COLO829 (cell line): ENCODE results near the gene ST3GAL3.

ENCODE experiments used
- DNase-seq: peaks from one replicate; pipeline ENCODE4 v3.0.0; 2012; ENCODE audit warnings: low spot score

The ST3GAL3 gene

DNA sequence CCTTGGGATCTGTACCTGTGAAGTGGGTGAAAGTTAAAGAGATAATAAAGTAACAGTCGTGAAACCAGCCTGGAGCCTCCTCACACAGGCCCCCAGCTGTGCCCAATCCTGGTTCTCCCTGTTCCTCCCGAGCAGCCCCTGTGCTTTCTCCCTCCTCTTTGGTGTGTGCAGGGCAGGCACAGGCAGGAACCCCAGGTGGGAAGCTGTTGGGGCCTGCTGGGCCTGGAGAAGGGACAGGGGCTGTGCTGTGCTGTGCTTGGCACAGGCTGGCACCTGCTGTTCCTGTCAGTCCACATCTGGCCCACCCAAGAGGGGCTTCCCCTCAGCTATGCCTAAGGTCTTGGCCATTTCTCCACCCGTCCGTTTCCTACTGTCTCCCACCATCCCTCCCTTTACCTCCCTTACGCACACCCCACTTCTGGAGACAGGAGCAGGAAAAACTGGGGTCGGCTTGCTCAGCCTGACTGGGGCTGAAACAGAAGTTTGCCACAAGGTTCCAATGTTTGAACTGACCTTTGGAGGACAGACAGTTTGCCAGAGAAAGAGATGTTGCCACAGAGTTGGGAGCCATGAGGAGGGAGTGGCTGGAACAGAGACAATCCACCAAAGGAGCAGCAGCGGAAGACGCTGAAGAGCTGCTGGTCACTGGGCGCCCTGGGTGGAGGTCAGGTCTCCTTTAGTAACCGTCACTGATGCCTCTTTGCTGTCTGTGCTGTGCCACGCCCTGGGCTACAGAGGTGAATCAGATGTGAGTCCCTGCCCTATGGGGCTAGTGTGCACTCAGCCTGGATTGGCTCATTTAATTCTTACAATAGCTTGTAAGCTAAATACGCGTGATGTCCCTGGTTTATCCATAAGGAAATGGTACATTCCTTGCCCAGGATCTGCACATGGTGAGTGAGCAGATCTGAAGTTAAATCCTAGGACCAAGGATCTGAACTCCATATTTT, 207.5 kb downstream of the ST3GAL3 start:
- DNase-seq: no peak

- DNase-seq: no peak
Measured at GRCh38 chr1:43919906-43920305, 212.6 kb downstream of the ST3GAL3 start.

DNA sequence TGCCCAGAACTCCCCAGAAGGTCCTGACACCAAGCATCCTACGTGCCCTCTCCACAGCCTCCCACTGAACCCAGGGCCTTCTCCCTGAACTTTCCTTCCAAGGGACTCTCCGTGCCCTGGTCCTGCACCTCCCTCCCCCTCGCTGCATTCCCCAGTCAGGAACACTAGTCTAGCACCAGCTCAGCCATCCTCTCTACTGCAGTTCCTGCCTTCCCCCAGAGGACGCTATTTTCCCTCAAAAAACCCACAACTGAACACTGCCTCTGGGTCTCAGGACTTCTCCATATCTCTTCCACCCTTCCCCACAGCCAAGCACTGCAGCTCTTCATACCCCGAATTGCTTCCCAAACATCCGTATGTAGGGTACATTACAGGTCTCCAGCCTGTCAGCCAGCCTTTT, 213.7 kb downstream of the ST3GAL3 start:
- no peak for DNase-seq

GRCh38 chr1:43924516-43924915, 217.2 kb downstream of the ST3GAL3 start:
- no peak for DNase-seq

- no peak for DNase-seq
Measured at GRCh38 chr1:43925846-43926245, 218.5 kb downstream of the ST3GAL3 start.

DNA sequence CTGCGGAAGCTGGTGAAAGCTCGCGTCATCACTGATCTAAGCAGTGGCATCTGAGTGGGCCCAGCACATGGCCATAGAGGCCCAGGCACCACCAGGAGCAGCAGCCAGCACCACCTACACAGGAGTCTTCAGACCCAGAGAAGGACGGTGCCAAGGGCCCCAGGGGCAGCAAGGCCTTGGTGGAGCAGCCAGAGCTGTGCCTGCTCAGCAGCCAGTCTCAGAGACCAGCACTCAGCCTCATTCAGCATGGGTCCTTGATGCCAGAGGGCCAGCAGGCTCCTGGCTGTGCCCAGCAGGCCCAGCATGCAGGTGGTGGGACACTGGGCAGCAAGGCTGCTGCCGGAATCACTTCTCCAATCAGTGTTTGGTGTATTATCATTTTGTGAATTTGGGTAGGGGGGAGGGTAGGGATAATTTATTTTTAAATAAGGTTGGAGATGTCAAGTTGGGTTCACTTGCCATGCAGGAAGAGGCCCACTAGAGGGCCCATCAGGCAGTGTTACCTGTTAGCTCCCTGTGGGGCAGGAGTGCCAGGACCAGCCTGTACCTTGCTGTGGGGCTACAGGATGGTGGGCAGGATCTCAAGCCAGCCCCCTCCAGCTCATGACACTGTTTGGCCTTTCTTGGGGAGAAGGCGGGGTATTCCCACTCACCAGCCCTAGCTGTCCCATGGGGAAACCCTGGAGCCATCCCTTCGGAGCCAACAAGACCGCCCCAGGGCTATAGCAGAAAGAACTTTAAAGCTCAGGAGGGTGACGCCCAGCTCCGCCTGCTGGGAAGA, 223.0 kb downstream of the ST3GAL3 start:
- DNase-seq: no peak

DNA sequence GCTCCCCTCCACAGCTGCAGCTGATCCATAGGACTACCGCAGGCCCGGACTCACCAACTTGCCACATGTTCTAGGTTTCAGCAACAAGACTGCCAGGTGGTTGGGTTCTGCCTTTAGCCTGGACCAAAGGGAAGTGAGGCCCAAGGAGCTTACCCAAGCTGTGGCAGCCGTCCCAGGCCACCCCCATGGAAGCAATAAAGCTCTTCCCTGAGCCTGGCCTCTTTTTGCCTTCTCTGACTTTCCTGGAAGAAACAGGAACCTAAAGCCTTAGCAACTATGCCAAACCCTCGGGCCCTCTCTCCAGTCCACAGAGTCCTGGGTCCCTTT, 223.6 kb downstream of the ST3GAL3 start:
- no peak for DNase-seq

GRCh38 chr1:43931711-43932660, 224.7 kb downstream of the ST3GAL3 start:
- no peak for DNase-seq

DNA sequence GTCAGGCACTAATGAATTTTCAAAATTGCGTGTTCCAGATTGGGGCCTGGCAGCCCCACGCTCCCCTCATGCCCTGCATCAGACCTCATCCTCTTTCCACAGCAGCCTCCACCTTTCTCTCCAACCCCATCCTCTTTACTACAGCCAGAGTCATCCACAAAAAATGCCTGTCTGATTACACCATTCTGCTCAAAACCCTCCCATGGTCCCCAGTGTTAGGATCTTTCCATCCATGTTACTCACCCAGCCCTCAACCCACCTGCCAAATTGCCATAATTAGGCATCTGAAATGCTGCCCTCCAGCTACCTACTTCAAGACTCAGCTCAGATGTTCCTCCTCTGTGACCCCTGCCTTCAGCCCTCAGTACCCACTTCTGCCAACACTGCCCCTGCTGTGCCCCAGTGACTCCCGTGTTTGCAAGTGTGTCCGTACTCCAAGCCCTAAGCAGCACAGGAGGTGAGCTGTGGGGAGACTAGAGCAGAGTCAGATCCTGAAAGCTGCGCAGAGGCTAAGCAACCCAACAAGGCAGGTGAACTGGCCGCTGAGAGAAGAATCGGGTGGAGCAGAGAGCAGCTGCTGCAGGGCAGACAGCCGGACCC, 225.6 kb downstream of the ST3GAL3 start:
- no peak for DNase-seq

- DNase-seq: no peak
Measured at GRCh38 chr1:43933386-43934100, 226.2 kb downstream of the ST3GAL3 start, which contains the start of gene ARTN. Gene ARTN (plus strand): TSS chr1:43933801. CDS start chr1:43935657, 1,856 bp downstream.

- DNase-seq: peak; percentile 45
Measured at GRCh38 chr1:43934101-43934985, 227.0 kb downstream of the ST3GAL3 start.

DNA sequence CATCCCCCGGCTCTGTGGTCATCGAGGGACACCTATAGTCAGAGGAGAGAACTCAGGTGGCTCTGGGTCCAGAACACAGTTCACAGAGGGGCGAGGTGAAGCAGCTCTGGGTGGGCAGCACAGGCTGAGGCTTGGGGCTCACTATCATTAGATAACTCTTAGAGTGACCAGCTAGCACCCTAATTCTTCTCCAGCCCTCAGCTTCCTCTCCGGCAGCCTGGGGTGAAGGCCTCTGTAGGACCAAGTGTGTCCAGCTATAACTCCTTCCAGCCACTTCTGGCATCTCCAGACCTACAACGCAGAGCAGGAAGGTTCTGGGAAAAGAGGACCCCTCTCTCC, 227.6 kb downstream of the ST3GAL3 start:
- DNase-seq: no peak

DNA sequence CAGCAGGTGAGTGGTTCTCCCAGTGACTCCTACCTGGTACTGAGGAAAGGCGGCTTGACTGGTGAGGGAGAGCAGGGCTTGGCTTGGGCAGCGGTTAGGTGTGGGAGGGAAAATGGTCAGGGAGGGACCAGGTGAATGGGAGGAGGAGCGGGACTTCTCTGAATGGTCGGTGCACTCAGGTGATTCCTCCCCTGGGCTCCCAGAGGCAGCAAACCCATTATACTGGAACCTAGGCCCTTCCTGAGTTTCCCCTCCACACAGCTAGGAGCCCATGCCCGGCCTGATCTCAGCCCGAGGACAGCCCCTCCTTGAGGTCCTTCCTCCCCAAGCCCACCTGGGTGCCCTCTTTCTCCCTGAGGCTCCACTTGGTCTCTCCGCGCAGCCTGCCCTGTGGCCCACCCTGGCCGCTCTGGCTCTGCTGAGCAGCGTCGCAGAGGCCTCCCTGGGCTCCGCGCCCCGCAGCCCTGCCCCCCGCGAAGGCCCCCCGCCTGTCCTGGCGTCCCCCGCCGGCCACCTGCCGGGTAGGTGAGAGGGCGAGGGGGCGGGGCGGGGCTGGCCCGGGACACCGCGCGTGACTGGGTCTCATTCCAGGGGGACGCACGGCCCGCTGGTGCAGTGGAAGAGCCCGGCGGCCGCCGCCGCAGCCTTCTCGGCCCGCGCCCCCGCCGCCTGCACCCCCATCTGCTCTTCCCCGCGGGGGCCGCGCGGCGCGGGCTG, 228.5 kb downstream of the ST3GAL3 start:
- DNase-seq: no peak

DNA sequence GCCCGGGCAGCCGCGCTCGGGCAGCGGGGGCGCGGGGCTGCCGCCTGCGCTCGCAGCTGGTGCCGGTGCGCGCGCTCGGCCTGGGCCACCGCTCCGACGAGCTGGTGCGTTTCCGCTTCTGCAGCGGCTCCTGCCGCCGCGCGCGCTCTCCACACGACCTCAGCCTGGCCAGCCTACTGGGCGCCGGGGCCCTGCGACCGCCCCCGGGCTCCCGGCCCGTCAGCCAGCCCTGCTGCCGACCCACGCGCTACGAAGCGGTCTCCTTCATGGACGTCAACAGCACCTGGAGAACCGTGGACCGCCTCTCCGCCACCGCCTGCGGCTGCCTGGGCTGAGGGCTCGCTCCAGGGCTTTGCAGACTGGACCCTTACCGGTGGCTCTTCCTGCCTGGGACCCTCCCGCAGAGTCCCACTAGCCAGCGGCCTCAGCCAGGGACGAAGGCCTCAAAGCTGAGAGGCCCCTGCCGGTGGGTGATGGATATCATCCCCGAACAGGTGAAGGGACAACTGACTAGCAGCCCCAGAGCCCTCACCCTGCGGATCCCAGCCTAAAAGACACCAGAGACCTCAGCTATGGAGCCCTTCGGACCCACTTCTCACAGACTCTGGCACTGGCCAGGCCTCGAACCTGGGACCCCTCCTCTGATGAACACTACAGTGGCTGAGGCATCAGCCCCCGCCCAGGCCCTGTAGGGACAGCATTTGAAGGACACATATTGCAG, 229.3 kb downstream of the ST3GAL3 start:
- no peak for DNase-seq

DNA sequence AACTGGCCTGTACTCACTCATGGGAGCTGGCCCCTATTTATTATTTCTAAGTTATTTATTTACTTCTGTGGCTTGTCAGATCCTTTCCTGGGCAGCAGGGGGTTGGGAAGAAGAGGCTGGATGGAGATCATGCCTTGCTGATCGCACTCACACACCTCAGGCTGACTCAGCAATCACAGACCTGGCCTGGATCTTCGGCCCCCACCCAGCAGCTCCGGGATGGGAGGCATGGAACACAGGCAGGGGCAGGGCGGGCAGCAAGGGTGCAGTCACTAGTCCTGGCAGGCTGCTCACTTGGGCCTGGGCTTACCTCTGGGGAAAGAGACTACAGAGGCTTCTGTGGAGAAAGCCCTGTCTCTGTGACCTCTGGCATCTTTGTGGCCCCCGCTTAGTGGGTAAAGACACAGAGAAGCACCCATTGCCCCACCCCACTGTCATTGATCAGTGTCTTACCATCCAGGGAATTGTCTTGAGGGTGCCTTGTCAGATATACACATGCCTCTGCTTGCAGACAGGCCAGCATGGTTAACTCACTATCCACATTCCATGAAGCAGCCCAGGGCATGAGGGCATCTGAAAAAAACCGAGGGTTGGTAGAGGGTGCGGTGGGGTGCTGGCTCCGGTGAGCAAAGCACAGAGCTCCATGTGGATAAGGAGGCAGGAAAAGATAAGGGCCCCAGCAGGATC, 230.0 kb downstream of the ST3GAL3 start:
- DNase-seq: no peak

GRCh38 chr1:43938383-43938782, 231.0 kb downstream of the ST3GAL3 start:
- DNase-seq: no peak

- DNase-seq: no peak
Measured at GRCh38 chr1:43938892-43939587, 231.7 kb downstream of the ST3GAL3 start.
